Calu3 (cell line): Measurements from ENCODE around the gene FTSJ3. TPM values are rescaled to one million over a fixed set of nuclear protein-coding genes. Genes with fewer than 3 reads are reported as not detected.
"Not testable (repeated sequence)": the region's sequence is repeated elsewhere in the genome, so short reads cannot be mapped to it uniquely, and the experiment has no call there.

Experiments
- Bru-seq: library from RNA; stranded (reverse); fragments of 400-500 nt; gene quantifications from one replicate; lab custom pipeline; 2021; lab: Mats Ljungman, UMichigan
- BruChase-seq, 2 experiments: library from RNA; stranded (reverse); fragments of 400-500 nt; gene quantifications; one replicate each; lab custom pipeline; 2021; lab: Mats Ljungman, UMichigan
- BruUV-seq: library from RNA; stranded (reverse); fragments of 400-500 nt; replicated peaks from 2 replicates; lab custom pipeline; 2021; lab: Mats Ljungman, UMichigan
- CTCF ChIA-PET: fragments of 300-600 bp; sonication (Branson Sonifier 250); formaldehyde crosslinking; loops from one replicate; lab custom pipeline; 2022; ENCODE audit warnings: antibody characterized with exemption; lab: Charles Lee
- DNase-seq: peaks from one replicate; pipeline ENCODE4 v3.0.0; 2022
- H3K27ac Mint-ChIP-seq: one replicate; pipeline ENCODE4 v1.8.0; 2022; ENCODE audit warnings: mixed read lengths; ENCODE audit not compliant: unreplicated experiment
- H3K27me3 Mint-ChIP-seq: one replicate; pipeline ENCODE4 v1.8.0; 2022; ENCODE audit warnings: mixed read lengths; ENCODE audit not compliant: unreplicated experiment
- H3K36me3 Mint-ChIP-seq: one replicate; pipeline ENCODE4 v1.8.0; 2022; ENCODE audit warnings: mild to moderate bottlenecking, moderate library complexity, mixed read lengths; ENCODE audit not compliant: insufficient read depth, unreplicated experiment
- H3K4me1 Mint-ChIP-seq: one replicate; pipeline ENCODE4 v1.8.0; 2022; ENCODE audit warnings: mild to moderate bottlenecking, low read depth, mixed read lengths; ENCODE audit not compliant: unreplicated experiment
- H3K4me3 Mint-ChIP-seq: one replicate; pipeline ENCODE4 v1.8.0; 2022; ENCODE audit warnings: mild to moderate bottlenecking, low read depth, moderate library complexity, mixed read lengths; ENCODE audit not compliant: unreplicated experiment
- H3K9me3 Mint-ChIP-seq: one replicate; pipeline ENCODE4 v1.8.0; 2022; ENCODE audit warnings: low read depth, mixed read lengths; ENCODE audit not compliant: unreplicated experiment
- CTCF ChIP-seq: fragments of 200-600 bp; IDR thresholded peaks from one replicate; pipeline ENCODE4 v1.8.0; 2022; ENCODE audit warnings: antibody characterized with exemption; ENCODE audit not compliant: unreplicated experiment
- intact Hi-C: fragments of 100-400 bp; cut with micrococcal nuclease; formaldehyde crosslinking; loops from one replicate; pipeline ENCODE4 v1.10.0; 2022; ENCODE audit not compliant: unreplicated experiment
- long read RNA-seq: library from polyadenylated mRNA; stranded (forward); transcript quantifications from one replicate; pipeline ENCODE4 v2.0.0, GENCODE V29; 2022
- total RNA-seq: library from RNA; stranded (reverse); gene quantifications from 2 replicates; pipeline ENCODE4 v1.2.3, GENCODE V29; 2022

FTSJ3 gene
- total RNA-seq (43.3 and 46.0 TPM in 2 replicates), Bru-seq, nascent RNA (percentile 81 among the genes with signal in this experiment), BruChase-seq, experiment 1, labeled RNA remaining after a 6-hour chase (percentile 95 among the genes with signal in this experiment), BruChase-seq, experiment 2, labeled RNA remaining after a 2-hour chase (percentile 89 among the genes with signal in this experiment)
- long read RNA-seq, transcript FTSJ3-201 (21 exons, 3,559 nt) = major isoform, 24 of 44 reads
- long read RNA-seq, partial matches to known transcripts = 16 of 44 reads
- long read RNA-seq, other reads (novel, unspliced or antisense) = 4 of 44 reads

- H3K4me3 Mint-ChIP-seq = peak within 1 kb of the TSS; percentile 99
- H3K9me3 Mint-ChIP-seq = no peaks in the 10 kb centered on the region
- BruUV-seq = no TSS peak
- intact Hi-C loops = no loop called here
- H3K36me3 Mint-ChIP-seq = peaks cover 65% of the 10 kb centered on the region
- H3K4me1 Mint-ChIP-seq = no peaks in the 10 kb centered on the region
- peak within 1 kb of the TSS; percentile 97 for H3K27ac Mint-ChIP-seq
- H3K27me3 Mint-ChIP-seq = no peaks in the 10 kb centered on the region
- CTCF ChIA-PET = interaction anchor here (0.8 to 1.1 kb wide), 3 partner anchors 11 to 53 kb away, joined by 3 to 5 read pairs (median 3); partner anchors contain the start of genes CCDC47 and DDX42
- DNase-seq = peak; percentile 89
- TF ChIP-seq CTCF = peak; percentile 36
These were observed at the start of gene FTSJ3, which contains the start of gene PSMC5 for GRCh38 chr17:63827002-63827800. TSS of gene FTSJ3 (minus strand) at chr17:63827663. CDS start at chr17:63826902, 761 bp downstream. TSS of gene PSMC5 (plus strand) at chr17:63827431. CDS start at chr17:63827491, 60 bp downstream.

- CTCF ChIA-PET = interaction anchor here (0.6 kb wide), 1 partner anchor 405 kb away, joined by 3 read pairs; no protein-coding TSS in a partner anchor
- H3K4me1 Mint-ChIP-seq, H3K4me3 Mint-ChIP-seq, H3K36me3 Mint-ChIP-seq, H3K9me3 Mint-ChIP-seq, BruUV-seq, intact Hi-C loops, DNase-seq, H3K27ac Mint-ChIP-seq: not testable (repeated sequence)
- peaks cover 42% of the 10 kb centered on the region for H3K27me3 Mint-ChIP-seq
These were observed 47.2 kb upstream of the FTSJ3 start for GRCh38 chr17:63874693-63875092.

GRCh38 chr17:63874061-63874626 is 46.7 kb upstream of the FTSJ3 start:
- peaks cover 42% of the 10 kb centered on the region for H3K27me3 Mint-ChIP-seq
- H3K36me3 Mint-ChIP-seq, BruUV-seq, CTCF ChIA-PET, H3K4me1 Mint-ChIP-seq, H3K4me3 Mint-ChIP-seq, intact Hi-C loops, H3K9me3 Mint-ChIP-seq, H3K27ac Mint-ChIP-seq, DNase-seq: not testable (repeated sequence)

GRCh38 chr17:63873577-63873976 is 46.1 kb upstream of the FTSJ3 start, which contains the start of gene CSH2:
TSS of gene CSH2 (minus strand) at chr17:63873677. CDS start at chr17:63873614, 63 bp downstream.
- H3K27me3 Mint-ChIP-seq = peaks cover 40% of the 10 kb centered on the region
- H3K27ac Mint-ChIP-seq, H3K36me3 Mint-ChIP-seq, DNase-seq, intact Hi-C loops, H3K4me3 Mint-ChIP-seq, CTCF ChIA-PET, H3K9me3 Mint-ChIP-seq, BruUV-seq, H3K4me1 Mint-ChIP-seq: not testable (repeated sequence)

GRCh38 chr17:63871646-63872365 is 44.3 kb upstream of the FTSJ3 start:
- CTCF ChIA-PET, H3K27ac Mint-ChIP-seq, BruUV-seq, H3K36me3 Mint-ChIP-seq, intact Hi-C loops, DNase-seq, H3K4me1 Mint-ChIP-seq, H3K4me3 Mint-ChIP-seq, H3K9me3 Mint-ChIP-seq: not testable (repeated sequence)
- peaks cover 27% of the 10 kb centered on the region for H3K27me3 Mint-ChIP-seq

GRCh38 chr17:63870292-63870665 is 42.8 kb upstream of the FTSJ3 start:
- H3K4me1 Mint-ChIP-seq, H3K4me3 Mint-ChIP-seq, BruUV-seq, H3K27ac Mint-ChIP-seq, DNase-seq, CTCF ChIA-PET, H3K9me3 Mint-ChIP-seq, intact Hi-C loops, H3K36me3 Mint-ChIP-seq: not testable (repeated sequence)
- H3K27me3 Mint-ChIP-seq = peaks cover 19% of the 10 kb centered on the region

- H3K4me3 Mint-ChIP-seq, intact Hi-C loops, H3K9me3 Mint-ChIP-seq, H3K36me3 Mint-ChIP-seq, H3K27ac Mint-ChIP-seq, BruUV-seq, DNase-seq, H3K4me1 Mint-ChIP-seq: not testable (repeated sequence)
- peaks cover 13% of the 10 kb centered on the region for H3K27me3 Mint-ChIP-seq
- CTCF ChIA-PET = interaction anchor here (0.6 kb wide), 1 partner anchor 10 kb away, joined by 3 read pairs; no protein-coding TSS in a partner anchor
These were observed 42.2 kb upstream of the FTSJ3 start for GRCh38 chr17:63869491-63870291.
